Fibroblast of skin of abdomen (primary cell): Measurements from ENCODE around the gene TRIM17.

Source experiments
- DNase-seq: peaks from one replicate; pipeline ENCODE4 v3.0.0-alpha.2; 2013

Gene TRIM17

DNA sequence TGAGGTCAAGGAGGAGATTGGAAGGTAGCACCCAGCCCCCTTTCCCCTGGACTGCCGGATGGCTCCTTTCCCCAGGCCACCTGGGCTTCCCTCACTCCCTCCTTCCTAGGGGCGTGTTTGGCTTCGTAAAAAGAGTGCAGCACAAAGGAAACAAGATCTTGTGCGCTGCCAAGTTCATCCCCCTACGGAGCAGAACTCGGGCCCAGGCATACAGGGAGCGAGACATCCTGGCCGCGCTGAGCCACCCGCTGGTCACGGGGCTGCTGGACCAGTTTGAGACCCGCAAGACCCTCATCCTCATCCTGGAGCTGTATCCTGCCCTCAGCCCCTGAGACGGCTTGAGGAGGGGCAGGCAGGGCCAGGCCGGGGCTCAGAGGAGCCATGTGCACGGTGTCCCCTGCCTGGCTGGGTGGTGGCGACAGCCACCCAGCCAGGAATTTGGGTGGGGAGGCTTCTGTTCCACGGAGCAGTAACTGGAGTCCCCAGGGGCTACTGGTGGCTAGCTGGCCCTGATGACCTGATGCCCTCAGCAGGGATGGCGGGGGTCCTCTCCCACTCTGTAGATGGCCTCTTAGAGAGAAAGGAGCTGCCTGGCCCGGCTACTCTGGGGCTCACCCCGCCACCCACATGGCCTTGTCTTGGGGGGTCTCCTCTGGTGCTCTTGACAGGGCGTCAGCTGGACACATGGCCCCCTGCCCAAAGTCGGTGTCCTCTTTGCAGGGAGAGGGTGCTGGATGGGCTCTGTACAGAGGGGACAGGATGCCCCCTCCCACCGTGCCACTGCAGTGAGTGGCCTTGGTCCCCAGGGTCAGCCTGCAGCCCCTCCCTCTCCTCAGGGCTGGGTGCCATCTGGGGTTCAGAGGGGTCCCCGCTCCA, 49.6 kb downstream of the TRIM17 start:
- no peak for DNase-seq

DNA sequence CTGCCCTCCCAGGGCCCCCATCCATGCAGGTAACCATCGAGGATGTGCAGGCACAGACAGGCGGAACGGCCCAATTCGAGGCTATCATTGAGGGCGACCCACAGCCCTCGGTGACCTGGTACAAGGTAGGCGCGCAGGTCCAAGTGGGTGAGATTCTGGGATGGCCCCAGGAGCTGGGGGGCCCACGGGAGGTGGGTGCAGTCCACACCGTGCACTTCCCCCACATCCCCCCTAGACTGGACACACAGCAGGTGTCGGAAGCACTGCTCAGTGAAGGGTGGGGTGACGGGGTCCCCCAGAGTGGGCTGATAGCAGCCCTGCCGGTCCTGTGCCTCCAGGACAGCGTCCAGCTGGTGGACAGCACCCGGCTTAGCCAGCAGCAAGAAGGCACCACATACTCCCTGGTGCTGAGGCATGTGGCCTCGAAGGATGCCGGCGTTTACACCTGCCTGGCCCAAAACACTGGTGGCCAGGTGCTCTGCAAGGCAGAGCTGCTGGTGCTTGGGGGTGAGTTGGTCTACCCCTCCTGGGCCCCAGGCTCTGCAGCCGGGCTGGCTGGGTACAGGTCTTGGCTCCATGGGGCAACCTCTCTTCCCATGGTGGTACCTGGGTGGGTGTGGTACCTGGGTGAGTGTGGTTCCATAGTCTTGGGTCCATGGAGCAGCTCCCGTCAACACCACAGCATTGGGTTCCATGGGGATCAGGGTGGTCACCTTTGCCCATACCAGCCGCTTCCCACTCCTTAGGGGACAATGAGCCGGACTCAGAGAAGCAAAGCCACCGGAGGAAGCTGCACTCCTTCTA, 50.4 kb downstream of the TRIM17 start:
- DNase-seq = no peak

DNA sequence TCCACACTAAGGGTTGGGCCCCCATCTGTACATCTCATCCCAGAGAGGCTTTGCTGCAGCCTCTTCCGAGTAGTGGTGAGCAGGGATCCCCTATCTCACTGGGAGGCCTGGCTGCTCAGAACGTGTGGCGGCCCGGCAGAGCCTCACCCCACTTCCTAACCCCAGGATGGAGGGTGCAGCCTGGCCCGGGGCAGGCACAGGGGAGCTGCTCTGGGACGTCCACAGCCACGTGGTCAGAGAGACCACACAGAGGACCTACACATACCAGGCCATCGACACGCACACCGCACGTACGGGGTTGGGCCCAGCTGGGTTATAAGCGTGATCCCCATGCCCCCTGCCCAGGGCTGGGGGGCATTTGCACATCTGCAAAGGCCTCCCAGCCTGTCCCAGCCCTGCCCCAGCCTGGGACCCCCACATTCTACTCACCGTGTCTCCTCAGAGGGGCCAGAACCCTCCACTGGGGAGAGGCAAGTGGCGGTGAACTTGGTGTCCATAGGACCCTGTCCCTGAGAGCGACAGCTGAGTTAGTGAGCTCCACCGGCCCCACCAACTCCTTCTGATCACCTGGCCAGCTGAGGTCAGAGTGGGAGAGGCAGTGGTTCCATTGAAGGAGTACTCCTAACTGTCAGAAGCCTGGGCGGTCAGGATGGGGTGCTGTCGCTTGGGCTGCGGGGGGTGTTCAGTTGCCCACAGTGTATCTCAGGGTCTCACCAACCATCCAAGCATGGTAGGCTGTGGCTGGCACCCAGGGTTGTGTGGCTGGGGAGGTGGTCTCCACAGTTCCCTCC, 51.2 kb downstream of the TRIM17 start:
- no peak for DNase-seq

DNA sequence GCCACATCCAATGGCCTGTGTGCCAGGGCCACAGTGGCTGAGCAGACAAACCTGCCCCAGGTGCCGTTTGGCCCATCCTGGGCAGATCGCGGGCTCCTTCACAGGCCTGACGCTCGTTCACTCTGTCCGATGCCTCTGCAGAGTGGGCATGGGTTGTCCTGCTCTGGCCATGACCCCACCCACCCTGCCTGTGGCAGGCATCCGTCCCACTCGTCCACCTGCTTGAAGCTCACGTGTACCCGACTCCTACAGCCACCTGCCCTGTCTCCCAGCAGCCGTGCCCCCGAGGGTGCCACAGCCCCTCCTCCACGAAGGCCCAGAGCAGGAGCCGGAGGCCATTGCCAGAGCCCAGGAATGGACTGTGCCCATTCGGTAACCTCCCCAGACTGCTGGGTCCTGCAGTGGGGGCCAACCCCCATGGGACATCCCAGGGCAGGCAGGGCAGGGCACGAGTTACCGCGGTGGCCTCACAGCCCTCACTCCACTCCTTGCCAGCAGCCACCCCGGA, 51.9 kb downstream of the TRIM17 start:
- DNase-seq = no peak

DNA sequence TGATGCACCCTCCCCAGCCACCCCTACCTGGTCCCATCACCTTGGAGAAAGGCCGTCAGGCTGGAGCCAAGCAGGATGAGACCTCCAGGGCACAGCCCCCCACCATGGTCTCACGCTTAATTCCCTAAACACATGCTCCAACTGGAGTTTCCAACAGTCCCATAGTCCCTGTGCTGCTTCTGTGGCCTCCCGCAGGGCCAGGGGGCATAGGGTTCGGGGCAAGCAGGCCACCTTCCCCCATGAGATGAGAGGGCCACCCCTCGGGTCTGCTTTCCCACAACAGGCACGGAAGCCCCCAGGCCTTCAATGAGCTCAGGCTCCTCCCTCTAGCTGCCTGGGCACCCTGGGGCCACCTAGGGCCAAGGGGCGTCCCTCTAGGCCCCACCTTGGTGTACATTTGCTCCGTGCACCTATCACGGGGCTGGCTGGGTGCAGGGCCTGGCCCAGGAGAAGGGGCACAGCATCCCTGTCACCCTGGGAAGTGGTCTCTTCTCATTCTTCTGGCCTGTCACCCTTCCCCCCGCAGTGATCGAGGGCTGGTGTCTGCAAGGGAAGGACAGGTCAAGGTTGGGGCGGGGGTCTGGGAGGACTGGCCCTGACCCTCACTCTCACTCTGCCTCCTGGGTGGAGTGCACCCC, 52.5 kb downstream of the TRIM17 start:
- no peak for DNase-seq

DNA sequence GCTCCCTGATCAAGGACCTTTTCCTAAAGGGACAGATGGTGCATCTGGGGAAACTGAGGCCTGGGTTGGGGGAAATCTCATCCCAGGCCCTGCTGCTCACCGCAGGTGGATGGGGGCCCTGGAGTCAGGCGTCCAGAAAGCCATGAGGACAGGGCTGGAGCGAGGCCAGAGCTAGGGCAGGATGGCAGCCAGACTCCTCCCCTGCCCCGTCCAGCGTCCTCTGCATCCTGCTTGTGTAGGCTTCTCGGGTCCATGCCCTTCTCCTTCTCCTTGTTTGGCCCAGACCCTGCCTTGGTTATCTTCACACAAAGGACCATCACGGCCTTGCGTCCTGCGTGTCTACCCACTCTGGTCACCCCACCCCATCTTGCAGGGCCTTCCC, 53.0 kb downstream of the TRIM17 start:
- DNase-seq = no peak

DNA sequence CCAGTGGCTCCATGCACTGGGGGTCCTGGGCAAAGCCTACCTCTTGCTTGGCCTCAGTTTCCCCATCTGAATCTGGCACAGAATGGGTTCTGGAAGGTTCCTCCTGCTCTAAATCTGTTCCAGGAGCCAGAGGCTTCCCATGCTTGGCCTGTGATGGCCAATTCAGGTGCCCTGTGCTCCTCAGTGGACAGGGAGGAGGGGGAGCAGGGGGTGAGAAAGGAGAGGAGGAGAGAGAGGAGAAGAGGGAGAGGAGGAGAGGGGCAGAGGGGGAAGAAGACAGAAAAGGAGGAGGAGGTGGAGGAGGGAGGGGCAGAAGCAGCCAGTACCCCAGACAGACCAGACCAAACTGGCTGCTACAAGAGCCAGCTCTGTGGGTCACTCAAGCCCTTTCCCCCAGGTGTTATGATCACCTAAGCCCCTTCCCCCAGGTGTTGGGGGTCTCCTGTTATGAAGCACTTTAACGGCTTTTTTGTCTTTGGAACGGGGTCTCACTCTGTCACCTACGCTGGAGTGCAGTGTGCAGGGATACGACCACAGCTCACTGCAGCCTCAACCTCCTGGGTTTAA, 53.7 kb downstream of the TRIM17 start:
- no peak for DNase-seq

DNA sequence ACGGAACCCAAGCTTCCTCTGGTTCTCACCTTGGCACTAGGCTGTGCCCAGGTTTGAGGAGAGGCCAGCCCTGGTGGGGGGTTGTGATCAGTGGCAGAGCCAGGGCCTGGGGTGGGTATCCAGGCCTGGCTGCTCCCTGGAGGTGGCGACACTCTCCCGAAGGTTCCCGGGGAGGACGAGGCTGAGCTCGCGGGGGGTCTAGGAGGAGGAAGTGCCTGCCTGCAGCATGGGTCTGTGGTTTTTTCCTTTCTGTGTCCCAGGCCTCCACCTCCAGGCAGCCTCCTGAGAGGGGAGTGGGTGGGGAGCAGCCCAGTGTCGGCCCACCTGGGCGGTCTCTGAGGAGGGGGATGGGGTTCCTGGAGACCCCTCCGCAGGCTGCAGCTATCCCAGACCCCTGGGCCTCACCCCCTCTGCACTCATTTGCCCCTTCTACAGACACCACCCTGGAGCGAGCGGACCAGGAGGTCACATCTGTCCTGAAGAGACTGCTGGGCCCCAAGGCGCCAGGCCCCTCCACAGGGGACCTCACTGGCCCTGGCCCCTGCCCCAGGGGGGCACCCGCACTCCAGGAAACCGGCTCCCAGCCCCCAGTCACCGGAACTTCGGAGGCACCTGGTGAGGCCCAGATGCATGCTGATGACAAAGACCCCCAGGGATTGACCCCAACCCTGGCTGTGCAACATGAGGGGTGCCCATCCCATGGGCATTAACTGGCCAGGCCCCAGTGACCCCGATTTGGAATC, 54.3 kb downstream of the TRIM17 start:
- no peak for DNase-seq

DNA sequence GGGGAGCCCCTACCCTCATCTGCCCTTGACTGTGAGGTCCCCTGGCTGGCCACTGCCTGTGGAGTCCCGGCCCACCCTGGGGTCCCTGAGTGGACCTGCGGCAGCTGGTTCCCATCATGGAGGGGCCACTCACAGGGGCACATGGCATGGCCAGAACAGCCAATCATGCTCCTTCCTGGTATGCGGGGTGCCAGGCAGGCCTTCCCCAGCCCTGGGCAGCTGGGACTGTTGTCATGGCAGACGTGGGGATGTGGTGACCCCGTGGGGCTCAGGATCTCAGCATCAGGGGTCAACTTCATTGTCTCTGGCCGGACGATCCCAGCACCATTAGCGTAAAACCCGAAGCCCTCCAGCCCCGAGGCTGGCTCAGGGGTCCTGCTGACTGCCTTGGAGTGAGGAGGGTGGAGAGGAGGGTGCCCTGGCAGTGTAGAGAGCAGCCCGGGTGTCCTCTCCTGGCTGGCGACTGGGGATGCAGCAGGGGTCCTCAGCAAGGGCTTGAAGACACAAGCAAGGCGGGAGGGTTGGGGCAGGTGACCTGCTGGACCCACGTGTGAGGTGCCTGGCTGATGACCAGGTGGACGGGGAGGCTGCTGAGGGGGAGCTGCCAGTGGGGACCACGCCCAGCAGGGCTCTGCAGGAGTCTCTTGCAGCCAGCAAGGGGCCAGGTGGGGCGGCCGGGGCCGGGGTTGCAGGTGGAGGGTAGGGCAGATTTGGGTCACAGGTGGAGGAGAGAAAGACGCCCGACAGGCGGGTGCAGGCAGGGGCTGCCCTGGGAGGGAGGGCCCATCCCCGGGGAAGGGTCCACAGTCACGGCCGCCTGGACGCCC, 55.1 kb downstream of the TRIM17 start:
- DNase-seq = no peak

DNA sequence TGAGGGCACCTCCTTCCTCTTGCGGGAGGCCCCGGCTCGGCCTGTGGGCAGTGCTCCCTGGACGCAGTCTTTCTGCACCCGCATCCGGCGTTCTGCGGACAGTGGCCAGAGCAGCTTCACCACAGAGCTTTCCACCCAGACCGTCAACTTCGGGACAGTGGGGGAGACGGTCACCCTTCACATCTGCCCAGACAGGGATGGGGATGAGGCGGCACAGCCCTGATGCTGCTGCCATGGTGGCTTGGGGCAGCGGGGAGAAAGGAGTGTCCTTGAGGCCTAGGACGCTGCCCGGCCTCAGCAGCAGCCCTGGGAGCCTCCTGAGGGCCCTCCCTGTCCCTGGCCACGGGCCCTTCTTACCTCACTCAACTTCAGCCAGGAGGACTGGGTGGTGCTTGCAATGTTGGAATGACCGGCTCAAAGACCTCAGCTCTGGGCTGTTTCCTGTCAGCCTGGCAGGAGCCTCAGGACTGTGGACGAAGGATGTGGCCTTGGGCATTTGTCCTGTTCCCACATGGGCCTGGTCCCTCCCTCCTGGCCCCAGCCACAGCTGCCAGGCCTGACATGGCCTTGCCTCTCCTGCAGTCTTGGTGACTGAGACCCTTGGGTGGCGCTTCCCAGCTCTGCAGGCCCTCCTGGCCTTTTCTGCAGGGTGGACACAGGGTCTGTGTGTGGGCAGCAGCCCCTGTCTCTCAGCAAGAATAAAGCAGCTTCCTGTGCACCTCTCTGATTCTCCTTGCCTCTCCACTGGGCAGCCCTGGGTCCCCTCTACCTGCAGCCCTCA, 55.9 kb downstream of the TRIM17 start:
- no peak for DNase-seq

DNA sequence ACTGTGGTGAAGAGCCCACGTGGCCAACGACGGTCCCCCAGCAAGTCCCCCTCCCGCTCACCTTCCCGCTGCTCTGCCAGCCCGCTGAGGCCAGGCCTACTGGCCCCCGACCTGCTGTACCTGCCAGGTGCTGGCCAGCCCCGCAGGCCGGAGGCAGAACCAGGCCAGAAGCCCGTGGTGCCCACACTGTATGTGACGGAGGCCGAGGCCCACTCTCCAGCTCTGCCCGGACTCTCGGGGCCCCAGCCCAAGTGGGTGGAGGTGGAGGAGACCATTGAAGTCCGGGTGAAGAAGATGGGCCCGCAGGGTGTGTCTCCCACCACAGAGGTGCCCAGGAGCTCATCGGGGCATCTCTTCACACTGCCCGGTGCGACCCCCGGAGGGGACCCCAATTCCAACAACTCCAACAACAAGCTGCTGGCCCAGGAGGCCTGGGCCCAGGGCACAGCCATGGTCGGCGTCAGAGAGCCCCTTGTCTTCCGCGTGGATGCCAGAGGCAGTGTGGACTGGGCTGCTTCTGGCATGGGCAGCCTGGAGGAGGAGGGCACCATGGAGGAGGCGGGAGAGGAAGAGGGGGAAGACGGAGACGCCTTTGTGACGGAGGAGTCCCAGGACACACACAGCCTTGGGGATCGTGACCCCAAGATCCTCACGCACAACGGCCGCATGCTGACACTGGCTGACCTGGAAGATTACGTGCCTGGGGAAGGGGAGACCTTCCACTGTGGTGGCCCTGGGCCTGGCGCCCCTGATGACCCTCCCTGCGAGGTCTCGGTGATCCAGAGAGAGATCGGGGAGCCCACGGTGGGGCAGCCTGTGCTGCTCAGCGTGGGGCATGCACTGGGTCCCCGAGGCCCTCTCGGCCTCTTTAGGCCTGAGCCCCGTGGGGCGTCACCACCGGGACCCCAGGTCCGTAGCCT, 56.8 kb downstream of the TRIM17 start:
- no peak for DNase-seq

DNA sequence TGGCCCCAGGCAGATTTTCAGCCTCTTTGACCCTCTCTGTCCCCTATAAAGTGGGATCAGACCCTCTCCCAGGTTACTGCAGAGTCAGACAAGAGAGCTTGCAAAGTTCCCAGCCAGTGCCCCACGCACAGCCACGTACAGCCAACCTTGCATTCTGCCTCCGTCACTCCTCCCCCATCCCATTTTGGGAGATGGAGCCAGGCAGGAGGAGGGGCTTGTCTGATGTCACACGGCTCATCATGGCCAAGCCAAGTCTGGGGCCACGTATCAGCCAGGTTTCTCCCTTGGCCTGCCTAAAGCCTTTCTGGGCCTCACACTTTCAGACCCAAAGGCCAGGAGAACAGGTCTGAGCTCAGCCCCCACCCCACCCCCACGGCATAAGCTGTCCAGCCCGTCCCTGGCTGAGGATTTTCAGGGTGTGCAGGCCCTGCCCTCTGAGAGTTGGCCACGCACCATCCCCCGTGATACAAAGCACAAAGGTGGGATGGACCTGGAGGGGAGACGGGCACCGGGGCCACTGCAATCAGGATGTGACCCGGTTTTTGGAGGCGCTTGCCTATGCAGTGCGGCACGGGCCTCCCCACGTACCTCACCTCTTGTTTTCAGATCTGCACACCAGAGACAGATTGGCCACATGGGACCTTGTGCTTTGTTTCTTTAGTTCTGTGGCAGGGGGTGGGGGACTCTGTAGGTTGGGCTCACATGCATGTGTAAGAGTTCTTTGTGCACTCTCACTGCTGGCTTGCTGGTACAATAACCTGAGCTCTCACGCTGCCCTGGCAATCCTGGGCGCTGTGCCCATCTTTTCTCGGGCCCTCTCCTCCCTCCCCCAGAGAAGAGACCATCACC, 57.7 kb downstream of the TRIM17 start:
- DNase-seq = no peak

DNA sequence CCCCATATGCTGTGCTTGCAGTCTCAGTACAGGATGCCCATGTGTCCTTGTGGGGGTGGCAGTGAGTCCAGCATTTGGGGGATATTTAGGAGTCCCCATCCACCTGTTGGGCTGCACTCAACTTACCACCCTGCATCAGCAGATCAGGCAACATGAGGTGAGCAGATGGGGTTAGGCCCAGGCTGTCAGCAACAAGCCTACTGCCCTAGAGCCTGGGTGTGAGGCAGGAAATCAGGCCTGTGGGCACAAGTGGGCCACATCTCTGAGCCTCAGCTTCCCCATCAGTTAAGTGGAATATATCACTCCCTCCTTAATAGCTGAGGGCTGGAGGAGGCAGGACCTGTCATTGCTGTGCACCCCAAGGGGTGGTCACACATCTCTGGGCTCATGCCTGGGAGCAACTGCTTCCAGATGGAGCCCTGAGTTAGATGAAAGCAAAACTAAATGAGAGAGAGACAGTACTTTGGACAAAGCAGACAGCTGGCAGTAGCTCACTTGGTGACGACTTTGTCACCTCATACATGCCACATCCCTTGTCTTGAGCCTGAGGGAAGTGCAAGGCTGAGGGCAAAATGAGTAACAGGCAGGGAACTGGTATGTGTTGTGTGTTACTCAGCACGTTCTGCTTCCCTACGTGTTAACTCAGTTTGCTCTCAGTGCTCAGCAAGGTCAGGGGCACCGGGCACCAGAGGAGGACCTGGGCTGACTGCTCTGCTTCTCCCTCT, 58.5 kb downstream of the TRIM17 start:
- no peak for DNase-seq
